ENCODE data around the gene DCC.

DCC gene

DNA sequence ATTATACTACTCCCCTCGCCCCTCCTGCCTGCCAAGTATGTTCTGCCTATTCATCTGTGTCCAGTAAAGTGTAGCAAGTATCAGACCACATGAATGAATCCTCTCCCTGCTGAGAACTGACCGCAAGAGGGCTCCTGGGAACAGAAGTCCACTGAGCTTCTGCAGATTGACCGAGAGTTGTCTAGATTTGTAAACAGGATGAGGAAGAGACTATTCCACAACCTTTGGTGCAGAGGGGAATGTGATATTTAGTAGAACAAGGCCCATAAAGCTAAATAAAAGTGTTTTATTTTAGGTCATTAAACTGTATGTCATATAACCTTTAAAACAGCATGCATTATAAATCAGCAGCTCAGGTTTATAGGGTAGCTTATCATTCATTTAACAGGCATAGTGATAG, 377.0 kb downstream of the DCC start:
- intact Hi-C loops (cut with DNase I), result no loop called here

DNA sequence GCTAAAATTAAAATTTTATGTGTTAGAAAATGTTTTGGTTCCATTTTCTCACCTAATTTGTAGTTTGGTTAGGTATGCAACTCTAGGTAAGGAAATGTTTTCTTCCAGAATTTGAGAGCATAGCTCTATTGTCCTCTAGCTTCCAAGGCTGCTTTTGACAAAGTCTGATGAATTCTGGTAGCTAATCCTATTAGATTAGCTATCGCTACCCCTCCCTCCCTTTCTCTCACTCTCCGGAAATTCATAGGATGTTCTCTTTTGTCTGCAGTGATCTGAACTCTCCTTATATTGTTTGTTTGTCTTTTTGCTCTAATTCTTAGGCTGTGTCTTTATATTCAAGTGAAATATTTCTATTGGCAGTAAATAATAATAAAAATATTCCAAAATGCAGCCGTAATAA, 382.9 kb downstream of the DCC start:
- intact Hi-C loops (cut with DNase I), result no loop called here
- no peak for DNase-seq

More for the DNA sequence above, 377.0 kb downstream of the DCC start:
- DNase-seq, result peak in 38 of 42 donors; percentile 19 to 83 (median 50)

DNA sequence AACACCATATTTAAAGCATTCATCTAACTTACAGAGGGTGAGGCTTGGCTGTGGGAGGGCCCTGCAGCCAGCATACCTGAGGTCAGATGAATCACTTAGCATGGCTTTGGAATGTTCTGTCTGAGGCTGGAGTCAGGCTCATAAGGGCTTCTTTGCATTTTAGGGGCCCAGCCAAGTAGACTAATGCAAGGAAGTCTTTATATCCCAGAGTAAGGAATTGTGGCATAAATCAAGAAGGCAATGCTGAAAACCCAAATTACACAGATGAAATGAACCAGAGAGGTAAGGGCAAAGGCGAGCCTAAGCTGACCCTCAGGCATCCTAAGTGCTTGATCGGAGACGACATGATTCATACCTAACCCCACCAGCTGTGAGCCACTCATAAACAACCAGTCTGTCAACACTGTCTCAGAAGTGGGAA, 383.6 kb downstream of the DCC start:
- intact Hi-C loops (cut with DNase I), result no loop called here
- no peak for DNase-seq

DNA sequence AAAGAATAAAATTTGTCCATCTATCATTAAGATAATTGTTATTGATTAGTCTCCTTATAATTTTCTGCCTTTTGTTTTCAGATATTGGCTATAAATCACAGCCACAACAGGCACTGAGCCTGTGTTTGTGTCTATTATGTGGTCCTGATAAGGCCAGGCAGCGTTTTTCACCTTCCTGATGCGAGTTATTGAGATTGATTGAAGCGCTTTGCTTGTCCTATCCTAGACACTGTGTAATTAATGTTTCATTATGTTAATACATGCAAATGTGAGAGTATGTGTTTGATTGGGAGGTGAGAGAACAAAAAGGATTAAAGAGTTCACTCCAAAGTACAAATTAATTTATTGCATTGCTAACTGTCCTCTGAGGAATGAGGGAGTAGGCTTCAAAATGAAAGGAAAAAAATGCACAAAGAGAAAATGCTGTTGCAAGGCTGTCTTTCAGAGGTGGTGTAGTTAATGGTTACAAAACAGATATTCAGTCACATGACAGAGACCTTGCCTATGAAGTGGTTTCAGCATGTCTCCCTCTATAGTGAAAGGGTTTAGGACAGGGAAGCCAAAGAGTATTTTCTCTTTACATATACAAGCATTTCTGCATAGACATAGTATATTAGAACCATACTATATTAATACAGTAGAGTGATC, 391.1 kb downstream of the DCC start:
- DNase-seq, result no peak
- intact Hi-C loops (cut with DNase I), result no loop called here

DNA sequence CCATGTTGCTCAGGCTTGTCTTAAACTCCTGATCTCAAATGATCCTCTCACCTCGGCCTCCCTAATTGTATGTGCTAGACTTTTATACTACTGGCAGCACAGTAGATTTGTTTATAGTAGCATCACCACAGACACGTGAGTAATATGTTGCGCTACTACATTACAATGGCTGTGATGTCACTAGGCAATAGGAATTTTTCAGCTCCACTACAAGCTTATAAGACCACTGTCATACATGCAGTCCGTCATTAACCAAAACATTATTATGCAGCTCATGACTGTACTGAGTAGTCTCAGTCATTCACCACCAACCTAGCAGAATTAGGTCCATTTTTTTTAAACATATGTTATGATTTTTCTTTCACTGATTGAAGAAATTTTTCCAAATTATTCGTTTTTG, 398.9 kb downstream of the DCC start:
- intact Hi-C loops (cut with DNase I), result no loop called here
- no peak for DNase-seq

DNA sequence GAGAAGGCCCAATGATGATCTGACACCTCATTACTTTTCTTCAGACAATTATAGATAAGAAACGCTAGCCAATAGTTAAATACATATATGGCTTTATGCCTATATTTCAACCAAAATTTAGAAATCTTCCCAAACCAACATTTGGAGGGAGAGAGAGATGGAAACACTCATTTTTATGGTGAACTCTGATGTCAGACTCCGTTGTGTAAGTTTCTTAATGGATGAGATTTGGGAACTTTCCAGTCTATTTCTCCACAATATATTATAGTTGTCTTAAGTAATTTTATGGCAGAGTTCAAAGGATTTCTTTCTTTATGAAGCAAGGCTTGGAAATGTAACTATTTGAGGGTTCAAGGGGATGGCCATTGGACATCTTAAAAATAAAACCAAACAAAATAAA, 407.0 kb downstream of the DCC start:
- no peak for DNase-seq
- intact Hi-C loops (cut with DNase I), result no loop called here

DNA sequence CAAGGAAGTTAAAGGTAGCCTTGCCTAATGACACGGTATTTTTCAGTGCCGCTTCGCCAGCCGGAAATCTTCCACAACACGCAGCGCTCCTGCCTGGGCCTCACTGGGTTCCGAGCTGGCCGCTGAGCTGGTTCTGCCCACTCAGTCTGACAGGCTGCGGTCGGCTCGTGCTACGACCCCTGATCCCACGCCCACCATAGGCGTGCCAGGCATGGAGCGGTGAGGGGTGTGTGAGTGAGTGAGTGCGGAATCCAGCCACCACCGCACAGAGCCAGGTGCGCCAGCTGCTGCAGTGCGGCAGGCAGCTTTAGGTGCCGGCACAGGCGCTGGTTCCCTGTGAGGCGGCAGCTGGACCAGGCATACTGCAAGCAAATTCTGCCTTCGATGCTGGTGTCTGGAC, 407.9 kb downstream of the DCC start:
- intact Hi-C loops (cut with DNase I), result no loop called here
- no peak for DNase-seq

DNA sequence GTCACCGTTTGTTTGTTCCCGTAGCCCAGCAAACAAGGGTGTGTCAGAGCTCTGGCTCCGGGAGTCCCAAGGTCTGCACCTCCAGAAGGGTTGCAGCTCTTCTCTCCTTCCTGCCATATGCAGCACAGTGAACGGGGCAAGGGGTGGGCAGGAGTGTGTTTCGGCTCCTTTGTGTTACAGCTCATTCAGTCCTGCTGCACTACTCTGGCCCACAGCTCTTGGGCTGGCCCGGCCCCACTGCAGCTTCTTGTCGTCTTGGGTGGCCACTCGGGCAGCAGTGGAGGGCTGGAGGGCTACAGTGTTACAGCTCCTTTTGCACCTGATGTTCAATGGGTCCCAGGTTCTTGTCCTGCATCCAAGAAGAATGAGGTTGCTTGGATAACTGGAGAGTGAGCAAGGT, 408.3 kb downstream of the DCC start:
- intact Hi-C loops (cut with DNase I), result no loop called here
- DNase-seq, result no peak

DNA sequence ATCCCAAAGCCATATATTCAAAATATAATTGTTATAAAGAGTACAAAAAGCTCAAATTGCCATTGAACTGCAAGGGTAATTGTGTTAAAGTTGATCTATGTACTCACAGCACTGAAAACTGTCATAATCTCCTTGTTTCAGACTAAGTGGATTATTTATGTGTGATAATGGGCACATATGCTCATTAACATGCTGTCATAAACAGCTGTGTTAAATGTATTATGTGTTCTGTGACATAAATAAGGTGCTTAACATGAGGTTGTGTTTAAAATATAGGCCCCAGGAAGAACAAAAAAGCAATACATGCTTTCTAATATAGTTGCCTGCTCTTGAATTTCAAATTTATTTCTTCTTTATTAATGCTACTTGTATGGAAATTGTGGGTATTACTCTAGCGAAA, 409.5 kb downstream of the DCC start:
- intact Hi-C loops (cut with DNase I), result no loop called here
- DNase-seq, result no peak

DNA sequence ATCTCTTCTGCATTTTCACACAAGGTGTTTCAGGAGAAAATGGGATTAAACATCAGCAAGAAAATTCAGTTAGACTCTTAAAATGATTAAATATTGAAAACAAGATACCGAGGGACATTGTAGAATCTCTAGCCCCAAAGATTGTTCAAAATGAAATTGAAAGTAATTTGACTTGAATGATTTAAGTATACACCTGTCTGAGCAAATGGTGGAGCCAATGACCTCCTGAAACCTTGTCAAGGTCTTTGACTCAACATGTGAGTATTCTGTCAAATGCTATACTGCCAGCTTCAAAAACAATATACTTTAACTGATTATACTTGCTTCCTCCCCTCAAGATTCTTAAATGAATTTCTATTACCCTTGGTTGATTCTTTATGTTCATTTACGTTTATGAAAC, 411.0 kb downstream of the DCC start:
- intact Hi-C loops (cut with DNase I), result no loop called here
- DNase-seq, result no peak

DNA sequence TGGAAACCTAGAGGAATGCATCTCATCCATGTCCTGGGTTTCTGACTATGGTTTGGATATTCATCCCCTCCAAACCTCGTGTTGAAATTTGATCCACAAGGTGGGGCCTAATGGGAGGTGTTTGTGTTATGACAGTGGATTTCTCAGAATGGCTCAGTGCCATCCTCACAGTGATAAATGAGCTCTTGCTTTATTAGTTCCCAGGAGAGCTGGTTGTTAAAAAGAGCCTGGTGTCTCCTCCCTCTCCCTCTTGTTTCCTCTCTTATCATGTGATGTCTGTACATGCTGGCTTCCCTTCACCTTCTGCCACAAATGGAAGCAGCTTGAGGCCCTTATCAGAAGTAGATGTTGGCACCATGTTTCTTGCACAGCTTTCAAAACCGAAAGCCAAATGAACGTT, 424.3 kb downstream of the DCC start:
- no peak for DNase-seq
- intact Hi-C loops (cut with DNase I), result no loop called here

DNA sequence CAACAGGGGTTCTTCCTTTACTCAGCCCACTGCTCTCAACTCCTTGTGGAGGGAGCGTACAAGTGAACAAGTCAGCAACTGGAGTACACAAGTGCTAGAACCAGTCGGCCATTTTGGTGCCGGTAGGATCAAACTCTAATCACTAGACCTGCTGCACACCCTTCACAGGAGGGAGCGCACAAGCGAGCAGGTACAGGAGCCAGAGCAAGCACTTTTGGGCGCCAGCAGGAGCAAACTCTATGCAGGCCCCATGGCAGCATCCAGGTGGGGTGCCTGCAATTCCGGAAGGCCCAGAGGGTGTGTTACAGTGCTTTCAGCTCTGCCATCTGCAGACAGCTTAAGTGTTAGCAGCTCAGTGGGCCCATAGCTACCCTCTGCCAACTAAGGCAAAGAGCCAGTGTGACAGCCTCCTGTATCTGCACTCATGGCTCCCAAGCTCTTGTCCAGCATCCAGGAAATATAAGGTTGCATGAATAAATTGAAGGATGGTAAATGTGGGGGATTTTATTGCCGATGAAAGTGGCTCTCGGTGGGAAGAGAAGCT, 426.1 kb downstream of the DCC start:
- DNase-seq, result no peak
- intact Hi-C loops (cut with DNase I), result no loop called here

DNA sequence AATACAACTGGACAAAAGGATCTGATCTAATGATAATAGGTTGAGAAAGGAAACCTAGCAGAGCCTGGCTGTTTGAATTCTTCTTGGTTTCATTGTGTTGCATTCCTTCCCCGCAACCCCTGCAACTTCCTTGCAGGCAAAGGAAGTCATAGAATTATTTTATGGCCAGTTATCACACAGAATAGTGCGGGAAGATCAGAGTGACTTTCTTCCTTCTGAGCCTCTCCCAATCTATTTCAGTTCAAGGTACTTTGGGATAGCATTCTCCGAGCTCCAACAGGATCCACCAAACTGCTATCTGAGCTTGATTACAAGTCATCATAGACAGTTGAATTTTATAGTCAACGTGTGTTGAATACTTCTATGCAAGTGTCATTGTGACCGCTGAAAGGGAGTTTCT, 441.1 kb downstream of the DCC start:
- intact Hi-C loops (cut with DNase I), result no loop called here
- no peak for DNase-seq

DNA sequence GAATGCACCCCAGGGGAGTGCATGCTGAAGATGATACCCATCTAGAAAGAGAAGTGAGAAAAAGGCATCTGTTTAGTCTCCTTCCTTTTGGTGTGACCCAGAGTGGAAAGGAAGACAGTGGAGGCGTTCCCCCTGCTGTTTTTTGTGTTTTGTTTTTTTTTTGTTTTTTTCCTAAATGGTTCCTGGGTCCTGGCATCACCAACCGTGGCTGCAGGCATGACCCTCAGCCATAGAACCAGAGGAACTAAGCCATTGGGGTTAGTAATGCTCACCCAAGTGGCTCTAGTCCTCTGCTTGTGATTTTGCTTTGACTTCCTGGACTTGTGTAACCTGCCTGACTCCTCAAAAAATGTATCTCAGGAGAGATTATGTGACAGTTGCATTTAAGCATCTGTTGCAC, 451.3 kb downstream of the DCC start:
- DNase-seq, result no peak
- intact Hi-C loops (cut with DNase I), result no loop called here

DNA sequence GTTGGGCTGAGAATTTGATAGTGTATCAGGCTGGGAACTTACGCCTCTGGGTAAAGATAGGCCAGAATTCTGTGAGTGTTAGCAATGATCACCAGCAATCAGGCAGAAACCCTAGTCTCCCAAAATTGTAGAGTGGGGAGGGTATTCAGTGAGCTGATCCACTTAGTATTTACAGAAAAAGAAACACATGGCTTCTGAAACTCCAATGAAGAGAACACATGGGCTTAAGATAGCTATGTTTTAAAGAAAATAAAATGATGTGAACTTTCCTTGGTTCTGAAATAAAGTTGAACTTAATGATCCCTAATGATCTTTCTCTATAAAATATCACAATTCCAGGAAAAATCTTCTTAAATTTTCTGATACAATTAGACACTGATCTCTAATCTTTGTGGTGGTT, 472.8 kb downstream of the DCC start:
- intact Hi-C loops (cut with DNase I), result no loop called here
- no peak for DNase-seq

DNA sequence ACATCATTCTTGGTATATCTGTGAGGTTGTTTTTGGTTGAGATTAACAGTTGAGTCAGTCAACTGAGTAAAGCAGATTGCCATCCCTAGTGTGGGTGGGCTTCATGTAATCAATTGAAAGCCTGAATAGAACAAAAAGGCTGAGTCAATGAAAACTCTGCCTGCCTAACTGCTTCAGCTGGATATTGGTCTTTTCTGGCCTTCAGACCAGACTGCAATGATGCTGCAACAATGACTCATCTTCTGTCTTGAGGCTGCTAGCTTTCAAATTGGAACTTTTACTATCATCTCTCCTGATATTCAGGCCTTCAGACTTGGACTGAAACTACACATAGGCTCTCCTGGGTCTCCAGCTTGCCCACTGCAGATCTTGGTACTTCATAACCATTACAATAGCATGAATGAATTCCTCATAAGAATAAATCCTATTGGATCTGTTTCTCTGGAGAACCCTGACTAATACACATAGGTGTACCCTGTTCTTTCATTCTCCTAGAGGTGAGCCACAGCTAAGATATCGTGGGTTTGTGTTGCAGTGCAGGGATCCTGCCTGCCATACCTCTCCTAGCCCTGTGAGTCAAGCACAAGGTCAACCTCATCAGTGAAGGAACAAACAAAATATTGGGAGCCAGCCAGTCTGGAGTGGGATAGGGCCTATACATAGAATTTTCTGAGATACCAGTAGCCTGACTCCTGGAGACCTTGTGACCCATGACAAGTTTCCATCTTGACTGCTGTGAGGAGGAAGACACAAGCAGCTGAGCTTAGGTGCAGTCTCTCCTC, 473.8 kb downstream of the DCC start:
- DNase-seq, result no peak
- intact Hi-C loops (cut with DNase I), result no loop called here

DNA sequence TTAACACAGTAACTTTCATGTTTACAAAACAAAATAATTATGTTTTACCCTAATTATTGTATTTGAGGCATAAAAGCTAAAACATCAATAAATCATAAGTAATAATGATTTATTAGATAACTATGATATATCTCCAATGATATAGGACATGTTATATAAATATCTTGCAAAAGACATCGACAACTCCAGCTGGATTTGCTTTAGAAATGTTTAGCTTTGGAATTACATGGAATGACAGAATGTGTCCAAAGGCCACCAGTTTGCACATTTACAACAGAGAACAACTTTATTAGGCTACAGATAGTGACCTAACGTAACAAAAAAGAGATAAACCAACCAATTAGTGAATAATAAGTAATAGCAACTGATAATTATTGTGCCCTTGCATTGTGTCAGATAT, 475.7 kb downstream of the DCC start:
- DNase-seq, result no peak
- intact Hi-C loops (cut with DNase I), result no loop called here

DNA sequence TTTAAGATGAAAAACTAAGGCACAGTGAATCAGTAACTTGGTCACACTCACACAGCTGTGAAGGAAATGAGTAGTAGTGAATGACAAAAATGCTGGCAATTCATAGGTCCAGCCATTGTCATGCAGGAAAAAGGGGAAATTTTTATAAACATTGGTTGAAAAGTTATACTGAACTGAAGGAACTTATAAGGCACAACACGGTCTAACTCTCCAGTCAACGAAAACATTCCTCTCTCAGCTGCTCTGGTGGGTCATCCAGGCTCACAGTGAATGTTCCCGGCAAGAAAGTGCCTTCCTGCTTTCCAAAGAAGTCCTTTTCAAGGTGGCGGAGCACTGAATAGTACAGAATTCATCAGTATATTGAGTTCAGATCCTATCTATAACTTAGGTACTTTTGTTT, 476.1 kb downstream of the DCC start:
- DNase-seq, result no peak
- intact Hi-C loops (cut with DNase I), result no loop called here

DNA sequence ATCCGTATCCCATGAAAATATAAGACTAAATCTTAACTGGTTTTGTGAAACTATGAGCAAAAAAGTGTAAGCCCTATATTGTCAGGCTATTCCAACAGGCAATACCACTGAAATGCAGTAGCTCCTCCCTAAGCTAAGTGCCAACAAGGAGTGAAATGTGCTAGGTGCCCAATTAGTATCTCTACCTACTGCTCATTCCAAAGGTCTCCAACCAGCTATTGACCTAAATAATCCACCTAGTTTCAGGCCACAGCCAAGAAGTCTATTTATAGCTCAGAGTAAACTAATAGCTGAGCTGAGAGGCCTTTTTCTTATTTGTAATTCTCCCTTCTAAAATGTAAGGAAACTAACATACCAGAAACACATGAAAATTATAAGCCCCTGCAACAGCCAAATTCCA, 482.2 kb downstream of the DCC start:
- DNase-seq, result no peak
- intact Hi-C loops (cut with DNase I), result no loop called here

DNA sequence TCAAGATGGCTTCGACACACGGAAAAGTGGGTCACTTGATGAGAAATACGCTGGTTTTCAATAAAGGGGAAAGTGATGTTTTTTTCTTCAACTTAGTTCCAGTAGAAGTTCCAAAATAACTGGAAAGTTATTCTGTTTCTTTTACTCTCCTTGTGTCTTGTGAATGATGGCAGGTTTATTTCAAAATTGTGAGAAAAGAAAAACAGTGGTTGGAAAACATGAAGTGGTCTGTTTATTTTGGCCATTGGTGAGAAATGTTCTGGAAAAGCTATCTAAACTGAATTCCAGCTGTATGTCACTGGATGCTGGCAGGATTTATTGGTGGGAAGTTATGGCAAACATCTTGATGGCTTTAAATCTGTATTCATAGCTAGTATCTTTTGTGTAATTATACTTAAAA, 484.1 kb downstream of the DCC start:
- no peak for DNase-seq
- intact Hi-C loops (cut with DNase I), result no loop called here

DNA sequence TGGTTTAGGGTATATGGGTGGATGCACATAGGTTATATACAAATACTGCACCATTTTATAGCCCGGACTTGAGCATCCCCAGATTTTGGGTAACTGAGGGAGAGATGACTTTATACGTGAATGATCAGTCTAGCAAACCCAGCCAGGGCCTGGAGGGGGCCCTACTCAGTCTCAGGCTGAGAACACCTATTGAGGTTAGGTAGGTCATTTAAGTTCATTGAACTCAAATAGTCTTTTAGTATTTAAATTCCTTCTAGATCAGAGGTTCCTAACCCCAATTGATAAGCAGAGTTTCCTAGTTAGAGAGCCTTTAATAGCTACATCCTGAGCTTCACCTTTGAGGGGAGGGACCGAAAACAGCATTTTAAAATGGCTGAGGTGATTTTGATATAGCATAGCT, 487.0 kb downstream of the DCC start:
- intact Hi-C loops (cut with DNase I), result no loop called here

More for the DNA sequence above, 487.0 kb downstream of the DCC start:
- no peak for DNase-seq
